ENCODE measurements around the gene HYOU1.
"Not testable (repeated sequence)": the region's sequence is repeated elsewhere in the genome, so short reads cannot be mapped to it uniquely, and the experiment has no call there.

The HYOU1 gene

GRCh38 chr11:119057000-119057769 is at the start of gene HYOU1:
TSS of gene HYOU1 (minus strand) at chr11:119057205. CDS start at chr11:119056160, 1,045 bp downstream.
- DNase-seq = peak; percentile 97 to 99

GRCh38 chr11:119103793-119104192 is 46.8 kb upstream of the HYOU1 start:
- no peak for DNase-seq

- not testable (repeated sequence) for DNase-seq
Measured at GRCh38 chr11:119103161-119103664, 46.2 kb upstream of the HYOU1 start.

- peak; percentile 92 to 98 for DNase-seq
Measured at GRCh38 chr11:119101759-119102423, 44.9 kb upstream of the HYOU1 start, which contains the start of gene DPAGT1. TSS of gene DPAGT1 (minus strand) at chr11:119101853. CDS start at chr11:119101655, 198 bp downstream.

- DNase-seq = peak in 1 of 2 experiments; percentile 34
Measured at GRCh38 chr11:119100994-119101758, 44.2 kb upstream of the HYOU1 start.

- DNase-seq = peak; percentile 33 to 65
Measured at GRCh38 chr11:119100246-119100970, 43.4 kb upstream of the HYOU1 start.

- no peak for DNase-seq
Measured at GRCh38 chr11:119099711-119100110, 42.7 kb upstream of the HYOU1 start.

- DNase-seq = peak; percentile 99
Measured at GRCh38 chr11:119095066-119095880, 38.3 kb upstream of the HYOU1 start.

- peak; percentile 62 to 83 for DNase-seq
Measured at GRCh38 chr11:119094816-119095065, 37.7 kb upstream of the HYOU1 start.

- peak in 1 of 2 experiments; percentile 50 for DNase-seq
Measured at GRCh38 chr11:119093942-119094815, 37.2 kb upstream of the HYOU1 start.

GRCh38 chr11:119092880-119093842 is 36.2 kb upstream of the HYOU1 start:
- DNase-seq = peak; percentile 32 to 42

- DNase-seq = no peak
Measured at GRCh38 chr11:119091966-119092879, 35.2 kb upstream of the HYOU1 start.

- DNase-seq = no peak
Measured at GRCh38 chr11:119091178-119091577, 34.2 kb upstream of the HYOU1 start.

GRCh38 chr11:119089319-119089718 is 32.3 kb upstream of the HYOU1 start:
- no peak for DNase-seq

- DNase-seq = no peak
Measured at GRCh38 chr11:119088406-119088805, 31.4 kb upstream of the HYOU1 start.

- no peak for DNase-seq
Measured at GRCh38 chr11:119087747-119088241, 30.8 kb upstream of the HYOU1 start.

GRCh38 chr11:119087123-119087522 is 30.1 kb upstream of the HYOU1 start:
- no peak for DNase-seq

- DNase-seq = no peak
Measured at GRCh38 chr11:119085437-119085847, 28.4 kb upstream of the HYOU1 start.
